ENCODE data around the gene ONECUT1.

Gene ONECUT1

DNA sequence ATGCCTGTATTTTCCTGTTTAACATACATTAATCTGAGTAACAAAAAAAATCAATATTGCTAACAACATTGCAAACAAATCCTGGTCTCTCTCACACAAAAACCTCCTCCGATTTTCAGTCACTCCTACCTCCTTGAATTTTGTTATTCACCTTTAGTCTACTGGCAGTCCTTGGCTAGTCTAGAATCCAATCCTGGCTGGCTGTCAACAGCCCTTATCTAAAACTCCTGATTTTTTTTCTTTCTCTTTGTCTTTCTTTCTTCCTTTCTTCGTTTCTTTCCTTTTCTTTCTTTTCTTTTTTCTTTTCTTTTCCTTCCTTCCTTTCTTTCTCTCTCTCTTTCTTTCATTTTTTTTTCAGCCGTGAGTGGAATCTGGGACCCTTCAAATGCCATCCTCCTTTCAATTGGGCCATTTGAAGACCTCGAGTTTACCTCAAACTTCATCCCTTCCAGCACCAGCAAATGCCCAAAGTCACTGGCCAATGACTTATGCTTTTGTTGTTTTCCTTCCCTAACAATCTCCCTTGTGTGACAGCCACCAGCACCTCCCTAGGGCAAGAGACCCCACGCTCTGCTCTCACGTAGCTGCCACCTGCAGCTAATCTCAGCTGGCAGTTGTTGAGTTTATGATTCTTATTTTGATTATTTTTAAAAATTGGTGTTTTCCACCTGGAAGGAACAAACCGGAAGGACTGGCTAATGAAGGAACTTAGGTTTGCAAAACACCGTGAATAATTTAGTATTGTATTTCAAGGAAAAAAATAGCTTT, 6.8 kb upstream of the ONECUT1 start:
- DNase-seq: no peak

DNA sequence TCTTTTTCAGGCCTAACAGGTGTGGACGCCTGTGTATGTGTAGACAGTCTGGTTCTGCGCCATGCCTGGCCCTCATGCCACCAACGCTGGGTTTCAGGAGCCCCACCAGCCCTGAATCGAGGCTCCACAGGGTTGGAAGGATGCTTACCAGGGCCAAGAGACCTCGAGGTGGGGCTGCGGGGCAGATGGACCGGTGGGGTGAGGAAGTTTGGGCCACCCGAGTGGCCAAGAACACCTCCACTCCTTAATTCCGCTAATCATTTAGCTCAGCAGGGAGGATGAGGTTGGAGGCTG, 6.0 kb upstream of the ONECUT1 start:
- no peak for DNase-seq

DNA sequence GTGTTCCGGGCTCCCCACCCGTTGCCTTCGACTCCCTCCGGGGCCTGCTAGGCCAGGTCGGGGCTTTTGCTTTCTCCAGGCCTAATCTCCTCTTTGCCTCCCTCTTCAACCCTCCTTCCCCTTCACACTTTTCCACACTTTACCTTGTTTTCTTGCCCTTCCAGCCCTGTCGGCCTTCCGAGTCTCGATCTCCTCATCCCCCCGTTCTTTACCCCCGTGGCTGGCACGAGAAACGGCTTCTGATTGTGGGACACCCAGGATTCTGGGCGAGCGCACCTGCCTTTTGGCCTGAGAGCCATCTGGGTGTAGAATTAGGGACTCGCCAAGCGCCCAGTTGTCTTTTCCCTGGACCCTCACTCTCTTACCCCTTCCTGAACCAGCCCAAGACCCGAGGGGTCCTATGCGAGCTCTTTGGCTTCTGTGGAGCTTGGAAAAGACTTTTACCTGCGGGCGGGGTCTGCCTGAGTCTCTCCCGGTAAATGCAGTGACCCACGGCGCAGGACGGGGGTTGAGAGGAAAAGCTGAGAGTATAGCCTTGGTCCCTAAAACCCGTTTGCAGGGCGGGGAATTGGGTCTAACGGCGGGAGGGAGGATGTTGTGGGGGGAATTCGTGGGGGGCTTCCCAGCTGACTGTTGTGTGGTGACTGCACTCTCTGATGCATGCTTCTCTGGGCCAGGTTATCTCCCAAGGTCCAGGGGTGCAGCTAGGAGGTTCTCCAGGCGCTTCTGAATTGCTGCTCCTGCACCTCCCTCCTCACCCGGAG, 5.5 kb upstream of the ONECUT1 start:
- DNase-seq: no peak

DNA sequence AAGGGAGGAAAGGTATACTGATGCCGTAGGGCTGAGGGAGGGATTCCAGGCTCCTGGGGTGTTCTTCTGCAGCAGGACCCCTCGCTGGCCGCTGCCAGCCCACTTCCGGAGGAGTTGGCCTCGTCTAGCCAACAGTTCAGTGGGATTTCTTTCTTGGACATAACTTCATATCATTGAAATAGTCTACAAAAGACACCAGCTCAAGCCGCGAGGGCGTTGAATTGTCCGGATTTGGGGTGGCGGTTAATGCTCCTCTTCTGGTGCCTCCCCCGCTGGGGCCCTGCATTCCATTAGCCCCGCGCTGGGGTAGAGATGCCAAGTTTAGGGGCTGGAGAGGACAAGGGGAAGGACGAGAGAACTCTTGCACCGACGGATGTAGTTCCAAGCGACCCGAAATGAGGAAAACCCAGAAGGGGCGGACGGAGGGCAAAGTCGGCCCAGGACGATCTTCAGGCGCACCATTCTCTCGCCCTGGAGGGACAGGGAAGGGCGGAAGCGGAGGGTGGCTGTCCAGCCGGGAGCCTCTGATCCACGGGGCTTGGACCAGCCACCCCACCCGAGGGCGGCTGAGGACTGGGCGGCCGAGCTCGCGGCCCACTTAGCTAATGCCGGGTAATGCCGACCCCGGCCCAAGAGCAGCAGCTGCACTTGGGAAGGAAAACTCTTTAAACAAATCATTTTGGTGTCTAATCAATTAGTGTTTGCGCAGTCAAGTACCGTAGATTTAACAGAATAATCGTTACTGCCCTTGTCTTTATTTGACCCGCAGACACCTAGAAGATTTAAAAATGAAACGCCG, 4.7 kb upstream of the ONECUT1 start:
- no peak for DNase-seq

DNA sequence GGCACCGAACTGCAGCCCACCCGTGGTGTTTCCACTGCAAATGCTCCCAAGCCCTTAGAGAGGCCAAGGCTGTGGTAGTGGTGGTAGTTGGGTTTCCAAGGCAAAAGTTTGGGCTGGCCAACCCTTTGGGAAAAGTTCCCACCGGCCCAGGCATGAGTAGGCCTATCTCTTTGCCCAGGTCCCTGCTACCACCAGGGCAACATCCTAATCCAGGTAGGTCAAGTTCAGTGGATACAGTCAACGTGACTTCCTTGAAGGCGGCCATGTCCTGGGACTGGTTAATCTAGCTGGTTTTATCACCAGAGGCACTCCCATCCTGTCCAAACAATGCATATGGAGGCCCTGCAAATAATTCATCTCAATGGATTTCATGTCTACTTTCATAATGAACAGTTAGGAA, 1.6 kb upstream of the ONECUT1 start:
- no peak for DNase-seq

DNA sequence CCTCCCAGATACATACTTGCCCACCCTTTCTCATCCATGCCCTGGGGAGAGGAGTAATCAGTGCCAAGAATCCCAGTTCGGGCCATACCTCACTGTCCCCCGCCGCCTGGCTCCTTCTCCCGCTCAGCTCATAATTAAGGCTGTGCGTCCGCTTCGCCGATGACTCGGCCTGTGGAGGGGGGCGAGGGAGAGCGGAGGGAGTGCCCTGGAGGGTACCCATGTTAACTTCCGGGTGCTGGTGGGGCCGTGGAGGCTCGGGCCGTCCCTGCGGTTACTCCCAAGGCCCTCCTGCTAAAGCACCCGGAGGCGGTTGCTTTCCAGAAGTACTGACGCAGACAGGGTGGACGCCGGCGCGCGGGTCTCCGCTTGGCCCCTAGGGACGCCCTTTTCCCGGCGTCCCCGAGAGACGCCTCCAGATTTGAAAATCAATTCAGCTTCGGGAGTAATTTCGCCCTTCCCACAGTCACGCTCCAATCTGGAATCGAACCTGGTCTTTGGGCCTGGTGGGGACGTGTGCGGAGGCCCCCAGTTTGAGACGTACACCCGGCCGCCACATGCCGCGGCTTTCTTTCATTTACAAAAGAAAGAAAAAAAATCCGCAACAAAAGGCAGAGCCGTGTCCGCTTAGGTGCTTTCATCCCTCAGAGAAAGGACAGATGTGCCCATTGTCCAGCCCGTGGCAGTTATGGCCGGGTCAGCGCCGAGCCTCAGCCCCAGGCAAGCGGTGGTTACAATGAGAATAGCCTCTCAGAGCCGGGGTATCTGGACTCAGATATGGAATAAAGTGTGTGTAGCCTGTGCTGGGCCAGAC, 1.0 kb upstream of the ONECUT1 start:
- DNase-seq: no peak

DNA sequence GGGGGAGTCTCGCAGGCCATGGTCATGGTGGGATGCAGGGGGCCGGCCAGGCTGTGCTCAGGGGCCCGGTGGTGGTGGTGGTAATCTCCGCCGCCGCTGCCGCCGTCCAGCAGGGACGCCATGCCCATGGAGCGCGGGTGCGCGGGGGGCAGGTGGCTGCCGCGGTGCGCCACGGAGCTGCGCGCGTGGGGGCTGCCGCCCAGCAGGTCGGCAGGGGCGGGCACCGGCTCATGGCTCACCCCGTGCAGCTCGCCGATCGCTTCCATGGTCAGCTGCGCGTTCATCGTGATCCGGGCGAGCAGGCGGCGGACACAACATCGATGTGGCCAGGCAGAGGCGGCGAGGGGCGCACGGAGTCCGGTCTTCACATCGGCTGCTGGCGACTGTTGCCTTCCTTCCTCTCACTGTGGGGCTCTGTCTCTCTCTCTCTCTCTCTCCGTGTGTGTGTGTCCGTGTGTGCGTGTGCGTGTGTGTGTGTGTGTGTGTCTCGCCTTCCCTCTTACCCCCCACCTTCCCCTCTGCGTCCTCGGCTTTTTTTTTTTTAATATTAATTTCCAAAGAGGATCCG, 451 bp downstream of the ONECUT1 start:
- peak; percentile 53 for DNase-seq

DNA sequence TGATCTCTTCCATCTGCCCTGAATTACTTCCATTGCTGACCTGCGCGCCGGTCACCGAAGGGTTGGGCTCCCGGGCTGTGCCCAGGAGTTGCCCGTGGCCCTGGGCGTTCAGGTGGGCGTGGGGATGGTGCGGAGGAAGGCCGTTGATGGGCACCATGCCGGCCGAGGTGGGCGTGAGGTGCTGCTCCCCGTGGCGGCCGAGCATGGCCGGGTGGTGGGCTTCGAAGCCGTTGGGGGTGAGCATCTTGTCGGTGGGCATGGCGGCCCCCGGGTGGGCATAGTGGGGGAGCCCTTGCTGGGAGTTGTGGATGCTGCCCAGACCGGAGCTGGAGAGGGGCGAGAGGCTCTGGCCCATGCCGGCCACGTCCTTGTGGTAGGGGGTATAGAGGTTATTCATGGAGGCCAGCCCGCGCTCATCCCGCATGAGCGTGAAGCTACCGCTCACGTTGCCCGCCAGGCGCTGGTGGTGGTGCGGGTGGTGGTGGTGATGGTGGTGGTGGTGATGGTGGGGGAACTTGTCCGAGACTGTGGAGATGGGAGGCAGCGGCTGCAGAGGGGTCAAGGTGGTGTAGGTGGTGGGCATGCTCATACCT, 1.0 kb downstream of the ONECUT1 start:
- DNase-seq: no peak

DNA sequence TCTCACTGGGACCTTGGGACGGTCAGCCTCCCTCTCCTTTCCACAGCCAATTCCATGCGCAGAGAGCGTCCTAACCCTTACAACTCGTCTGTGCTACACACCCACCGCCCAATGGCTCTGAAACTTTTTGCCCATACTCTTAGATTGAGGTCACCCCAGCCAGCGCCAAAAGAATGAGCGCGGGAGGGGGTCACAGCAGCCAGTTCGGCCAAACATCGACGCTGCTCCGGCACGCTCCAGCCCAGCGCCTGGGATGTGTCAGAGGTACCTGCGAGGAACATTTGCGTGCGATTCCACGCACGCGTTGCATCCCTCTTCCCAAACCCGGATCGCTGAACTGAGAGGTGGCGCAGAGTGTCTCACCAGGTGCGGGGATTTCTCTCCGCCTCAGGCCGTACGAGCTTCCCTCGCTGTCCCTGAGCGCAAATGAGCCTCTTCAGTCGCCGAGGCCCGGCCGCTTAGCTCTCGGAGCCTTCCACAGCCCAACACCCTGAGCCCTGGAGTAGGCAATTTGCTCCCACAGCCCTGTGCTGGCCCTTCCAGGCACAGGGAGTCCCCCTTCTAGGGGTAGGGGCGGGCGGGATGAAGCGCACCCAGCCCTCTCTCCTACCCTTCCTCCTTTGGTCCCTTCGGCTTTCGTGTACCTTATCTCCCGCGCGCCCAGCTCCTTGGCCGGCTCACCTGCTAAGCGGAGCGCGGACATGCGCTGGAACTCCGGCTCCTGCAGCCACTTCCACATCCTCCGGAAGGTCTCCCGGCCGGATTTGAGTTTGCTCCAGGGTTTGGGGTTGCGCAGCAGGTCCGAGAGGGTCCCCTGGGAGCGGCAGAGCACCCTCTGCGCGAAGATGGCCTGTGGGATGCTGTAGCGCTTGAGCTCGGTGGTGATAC, 1.8 kb downstream of the ONECUT1 start:
- DNase-seq: no peak

DNA sequence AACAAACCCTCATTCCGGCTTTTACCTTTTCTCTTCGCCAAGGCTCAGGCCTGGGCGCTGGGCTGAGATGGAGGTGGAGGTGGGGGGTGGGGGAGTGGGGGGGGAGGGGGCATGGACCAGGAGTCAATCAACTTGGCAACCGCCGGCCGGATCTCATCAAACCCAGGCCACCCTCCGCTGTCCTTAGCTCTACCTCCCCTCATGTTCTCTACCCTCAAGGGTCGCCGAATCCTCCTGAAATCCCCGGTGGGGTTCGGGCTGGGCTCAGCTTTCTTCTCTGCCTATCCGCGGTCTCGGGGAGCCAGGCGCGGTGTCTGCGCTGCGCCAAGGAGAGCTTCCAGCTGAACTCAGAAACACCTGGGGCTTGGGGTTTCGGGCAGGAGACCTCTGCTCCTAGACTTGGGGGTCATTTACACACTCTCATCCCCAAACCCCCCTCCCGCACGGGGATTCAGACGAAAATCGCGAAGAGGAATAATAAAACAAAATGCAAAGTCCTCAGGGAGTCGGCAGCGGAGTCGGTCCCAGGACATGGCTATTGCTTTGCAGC, 2.5 kb downstream of the ONECUT1 start:
- DNase-seq: no peak

DNA sequence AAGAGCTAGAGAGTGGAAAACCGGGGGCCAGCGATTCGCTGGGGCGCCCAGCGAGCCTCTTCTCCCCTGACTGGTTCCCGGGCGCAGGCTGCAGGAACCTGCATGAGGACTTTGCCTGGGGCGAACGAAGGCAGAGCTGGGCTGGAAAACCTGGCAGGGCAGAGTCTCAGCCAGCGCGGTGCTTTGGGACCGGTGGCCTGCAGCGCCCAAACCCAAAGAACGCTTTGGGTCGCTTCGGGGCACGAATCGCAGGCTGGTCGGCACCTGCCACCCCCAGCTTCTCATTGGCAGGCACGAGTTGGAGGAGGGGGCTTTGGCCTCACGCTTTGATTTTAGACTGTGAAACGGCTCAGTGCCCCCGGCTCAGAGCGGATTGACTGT, 3.0 kb downstream of the ONECUT1 start:
- no peak for DNase-seq

DNA sequence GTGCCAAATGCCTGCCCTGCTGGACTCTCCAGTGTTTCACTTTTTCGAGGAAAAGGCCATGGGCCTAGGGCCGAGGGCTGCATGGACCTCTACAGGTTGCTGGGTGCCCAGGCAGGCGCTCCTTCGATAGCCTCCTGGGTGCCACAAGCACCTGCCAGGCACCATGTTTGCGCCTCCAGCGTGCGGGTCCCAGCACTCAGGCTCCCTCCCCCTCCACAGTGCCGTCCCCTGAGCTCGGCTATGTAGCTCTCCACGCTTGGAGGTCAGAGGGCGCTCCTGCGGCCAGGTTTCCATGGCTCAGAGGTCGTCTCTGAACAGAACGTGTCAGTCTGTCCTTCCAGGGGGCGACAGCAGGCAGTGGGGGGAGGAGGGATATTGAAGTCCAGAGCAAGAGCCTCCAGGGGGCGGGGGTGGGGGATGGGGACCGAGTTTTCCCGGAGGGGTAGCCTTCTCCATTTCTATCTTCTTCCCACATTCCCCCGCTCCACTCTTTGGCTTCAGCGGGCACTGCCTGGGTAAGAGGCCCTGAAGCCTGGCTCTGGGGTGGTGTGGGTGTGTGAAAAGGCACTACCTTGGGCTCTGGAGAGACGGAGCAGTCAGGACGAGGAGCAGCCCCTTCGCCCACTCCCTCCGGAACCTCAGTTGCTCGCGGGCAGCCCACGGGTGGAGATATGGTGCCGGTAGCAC, 3.6 kb downstream of the ONECUT1 start:
- DNase-seq: no peak

DNA sequence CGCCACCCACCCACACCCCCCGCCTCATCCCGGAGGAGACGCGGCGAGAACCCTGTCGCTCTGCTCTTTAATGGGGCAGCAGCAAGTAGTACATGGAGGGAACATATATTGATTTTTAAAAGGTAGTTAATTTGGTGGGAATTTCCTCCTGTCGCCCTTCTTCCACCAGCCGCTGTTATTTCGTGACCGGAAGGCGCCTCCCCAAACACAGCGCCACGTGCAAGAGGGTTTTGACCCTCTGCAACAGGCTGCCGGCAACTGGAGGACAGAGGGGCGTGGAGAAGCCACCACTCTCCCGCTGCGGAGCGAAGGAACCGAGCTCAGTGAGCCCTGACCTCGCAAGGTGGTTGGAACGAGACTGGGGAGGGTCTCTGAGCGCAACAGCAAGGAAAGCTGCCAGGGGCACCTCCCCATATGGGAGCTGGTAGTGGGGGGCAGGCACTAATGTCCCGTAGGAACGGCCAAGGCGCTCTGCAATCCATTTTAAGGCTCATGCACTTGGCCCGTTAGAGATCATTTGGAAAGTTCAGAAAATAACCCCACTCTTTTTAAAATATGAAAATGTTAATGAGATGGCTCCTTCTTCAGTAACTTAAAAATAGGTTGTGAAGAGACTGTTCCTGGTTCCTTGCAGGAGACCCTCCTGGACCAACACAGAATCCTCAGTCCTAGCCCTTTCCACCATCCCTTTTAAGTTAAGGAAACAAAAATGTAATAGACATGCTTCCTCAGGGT, 4.3 kb downstream of the ONECUT1 start:
- DNase-seq: no peak

DNA sequence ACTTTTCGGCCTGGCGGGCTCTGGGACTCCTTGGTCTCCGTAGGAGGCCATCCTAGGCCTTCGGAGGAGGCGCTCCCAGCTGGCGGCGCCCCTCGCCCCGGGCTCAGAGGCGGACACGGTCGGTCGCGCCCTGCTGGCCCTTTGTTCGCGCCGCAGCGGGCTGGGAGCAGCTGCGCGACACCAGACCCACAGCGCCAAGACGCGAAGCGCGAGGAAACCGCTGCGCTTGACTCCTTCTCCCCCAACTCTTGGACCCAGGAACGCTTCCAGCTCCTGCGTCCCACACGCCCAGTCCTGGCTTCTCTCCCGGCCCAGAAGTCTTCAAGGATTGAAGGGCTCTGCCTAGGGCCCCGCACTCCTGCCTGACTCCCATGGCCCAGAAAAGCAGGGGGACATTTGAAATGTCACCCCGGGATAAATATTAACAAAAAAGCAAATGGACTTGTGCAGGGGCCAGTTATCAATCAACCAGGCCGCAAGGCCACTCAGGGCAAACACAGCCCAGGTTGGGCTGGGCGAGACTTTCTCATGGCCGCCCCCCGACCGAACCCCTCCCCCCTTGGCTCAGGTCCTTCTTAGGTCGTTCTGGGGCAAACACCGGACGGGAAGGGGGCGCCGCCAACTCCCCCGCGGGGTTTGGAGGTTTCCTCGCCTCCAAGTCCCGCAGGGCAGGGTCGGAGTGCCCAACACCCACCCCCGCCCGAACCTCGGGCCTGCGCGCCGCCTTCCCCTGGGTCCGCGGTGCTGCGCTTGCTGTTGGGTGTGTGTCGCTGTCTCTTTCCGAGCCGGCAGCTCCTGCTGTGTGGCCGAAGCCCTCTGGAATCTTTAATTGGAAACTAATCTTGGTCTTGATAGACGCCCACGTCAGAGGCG, 5.1 kb downstream of the ONECUT1 start:
- no peak for DNase-seq

DNA sequence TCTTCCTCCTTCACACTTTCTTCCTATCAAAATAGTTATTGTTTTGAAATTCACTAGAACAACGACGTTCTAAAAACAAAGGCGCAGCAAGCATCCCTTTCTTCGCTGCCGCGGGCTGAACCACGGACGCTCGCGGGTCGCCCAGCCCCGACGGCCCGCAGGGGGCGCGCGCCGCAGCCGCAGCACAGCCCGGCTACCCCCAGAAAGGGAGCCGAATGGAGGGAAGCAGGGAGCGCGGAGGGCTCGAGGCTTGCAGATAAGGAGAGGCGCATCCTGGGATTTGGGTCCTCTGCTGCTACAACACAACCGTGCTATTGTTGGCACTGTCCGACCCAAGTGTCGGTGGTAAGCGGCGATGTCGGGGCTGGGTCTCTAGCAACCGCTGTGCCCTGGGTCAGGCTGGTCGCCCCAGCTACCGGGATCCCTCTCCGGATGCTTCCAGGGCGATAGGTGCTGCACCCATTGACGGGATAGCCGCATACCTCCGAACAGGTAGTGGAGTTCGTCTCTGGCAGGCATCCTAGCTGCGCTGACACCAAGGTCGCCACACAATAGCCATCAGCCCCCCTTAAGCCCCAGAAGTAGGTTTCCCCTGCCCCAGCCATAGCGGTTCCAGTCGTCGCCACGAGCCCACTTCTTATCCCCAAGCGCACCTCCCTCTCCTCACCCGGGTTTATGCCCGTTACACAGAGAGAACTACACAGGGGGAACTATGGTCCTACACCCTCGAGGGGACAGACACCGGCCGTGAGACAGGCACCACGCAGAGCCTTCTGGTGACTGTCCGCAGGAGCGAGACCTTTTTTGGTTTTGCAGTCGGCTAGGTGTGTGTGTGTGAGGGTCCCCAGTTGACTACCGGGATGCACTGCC, 6.0 kb downstream of the ONECUT1 start:
- no peak for DNase-seq

DNA sequence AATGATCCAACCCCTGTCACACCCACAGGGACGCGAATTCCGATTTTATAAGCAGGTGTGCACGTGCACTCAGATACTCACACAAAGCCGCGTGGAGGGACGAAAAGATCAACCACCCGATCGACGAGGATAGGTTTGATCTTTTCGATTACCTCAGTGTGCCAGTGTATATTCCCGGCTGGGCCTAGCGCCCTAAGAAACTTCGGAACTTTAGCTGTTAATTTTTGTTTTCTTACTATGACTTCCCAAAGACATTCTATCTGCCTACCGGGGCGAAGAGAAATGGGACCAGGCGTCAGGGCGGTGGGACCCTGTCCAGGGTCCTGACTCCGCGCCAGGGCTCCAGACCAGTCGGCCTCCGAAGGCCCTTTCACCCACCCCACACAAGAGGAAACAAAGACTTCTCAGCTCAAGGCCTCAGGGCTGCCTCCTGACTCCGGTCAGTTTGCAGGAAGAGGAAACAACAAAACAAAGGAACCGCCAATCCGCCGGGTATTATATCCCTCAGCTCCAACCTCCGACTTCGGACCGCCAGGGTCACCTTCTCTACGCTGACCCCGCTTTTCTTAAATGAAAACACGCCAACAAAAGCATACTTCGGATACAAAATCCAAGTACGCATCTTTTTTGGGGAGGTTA, 6.8 kb downstream of the ONECUT1 start:
- no peak for DNase-seq

DNA sequence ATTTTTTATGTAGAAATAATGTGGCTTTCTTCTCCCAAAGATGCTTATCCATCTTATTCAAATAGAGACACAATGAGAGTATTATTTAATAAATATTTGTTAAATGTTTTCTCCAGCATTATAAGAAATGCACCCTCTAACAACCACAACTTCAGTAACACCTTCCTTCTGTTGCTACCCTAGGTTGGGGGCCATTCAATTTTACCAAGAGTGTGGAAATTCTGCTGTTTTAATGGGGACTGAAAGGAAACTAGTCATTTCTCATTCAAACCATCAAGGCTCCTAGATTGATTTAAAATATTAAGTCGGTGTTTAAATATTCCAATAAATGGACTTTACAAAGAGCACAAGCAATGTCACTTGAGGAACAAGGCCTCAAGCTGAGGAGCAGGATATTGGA, 7.6 kb downstream of the ONECUT1 start:
- DNase-seq: no peak

Measured in T1000 (cell line).